GM23338 (cell line): ENCODE measurements around the gene SCO1. TPM values are rescaled to one million over a fixed set of nuclear protein-coding genes. Genes with fewer than 3 reads are reported as not detected.

ENCODE experiments used
- ATAC-seq: fragments of 200-7000 bp; cut with Tn5 transposase; 3 replicates; pipeline ENCODE4 v1.9.1; 2020
- DNase-seq: peaks from one replicate; pipeline ENCODE4 v3.0.0-alpha.2; 2015; ENCODE audit warnings: low spot score
- H2AFZ ChIP-seq: fragments of 200-600 bp; sonication (generic); 2 replicates; pipeline ENCODE4 v1.8.0; 2016; ENCODE audit warnings: antibody characterized with exemption, mild to moderate bottlenecking, moderate library complexity
- H3F3A ChIP-seq: fragments of 200-600 bp; sonication (generic); replicated peaks from 2 replicates; pipeline ENCODE4 v1.8.0; 2017; ENCODE audit warnings: antibody characterized with exemption, mixed run types, low read depth
- H3K27ac ChIP-seq: fragments of 200-600 bp; sonication (generic); 2 replicates; pipeline ENCODE4 v1.6.1; 2016; ENCODE audit warnings: low read depth
- H3K27me3 ChIP-seq: fragments of 200-600 bp; sonication (generic); 2 replicates; pipeline ENCODE4 v1.8.0; 2016; ENCODE audit warnings: mild to moderate bottlenecking, mixed run types, moderate library complexity; ENCODE audit not compliant: insufficient read depth
- H3K36me3 ChIP-seq: fragments of 200-600 bp; sonication (generic); 2 replicates; pipeline ENCODE4 v1.8.0; 2016; ENCODE audit warnings: mild to moderate bottlenecking; ENCODE audit not compliant: insufficient read depth
- H3K4me1 ChIP-seq: fragments of 200-600 bp; sonication (generic); 2 replicates; pipeline ENCODE4 v1.8.0; 2016; ENCODE audit warnings: mild to moderate bottlenecking, moderate library complexity; ENCODE audit not compliant: insufficient read depth
- H3K4me2 ChIP-seq: fragments of 200-600 bp; sonication (generic); 2 replicates; pipeline ENCODE4 v1.7.1; 2017; ENCODE audit warnings: mixed run types
- H3K4me3 ChIP-seq: fragments of 200-600 bp; sonication (generic); 2 replicates; pipeline ENCODE4 v1.6.1; 2016; ENCODE audit warnings: mixed run types
- H3K79me2 ChIP-seq: fragments of 200-600 bp; sonication (generic); replicated peaks from 2 replicates; pipeline ENCODE4 v1.8.0; 2017; ENCODE audit warnings: mild to moderate bottlenecking; ENCODE audit not compliant: insufficient read depth
- H3K9me2 ChIP-seq: fragments of 200-600 bp; sonication (generic); 2 replicates; pipeline ENCODE4 v1.8.0; 2017; ENCODE audit not compliant: insufficient read depth
- H4K20me1 ChIP-seq: fragments of 200-600 bp; sonication (generic); replicated peaks from 2 replicates; pipeline ENCODE4 v1.8.0; 2017; ENCODE audit warnings: mild to moderate bottlenecking; ENCODE audit not compliant: insufficient read depth
- H3K27ac Mint-ChIP-seq: 2 replicates; pipeline ENCODE4 v1.8.0; 2020; ENCODE audit warnings: inconsistent platforms, mild to moderate bottlenecking, moderate library complexity, mixed read lengths
- H3K27me3 Mint-ChIP-seq: 3 replicates; pipeline ENCODE4 v1.8.0; 2022; ENCODE audit warnings: low read depth, mild to moderate bottlenecking, moderate library complexity, mixed read lengths, inconsistent platforms; ENCODE audit not compliant: insufficient read depth, poor library complexity
- H3K36me3 Mint-ChIP-seq: 3 replicates; pipeline ENCODE4 v1.8.0; 2021; ENCODE audit warnings: low read depth, mild to moderate bottlenecking, inconsistent platforms, moderate library complexity, mixed read lengths
- H3K4me1 Mint-ChIP-seq: 3 replicates; pipeline ENCODE4 v1.8.0; 2020; ENCODE audit warnings: mild to moderate bottlenecking, inconsistent platforms, mixed read lengths
- H3K4me3 Mint-ChIP-seq: 3 replicates; pipeline ENCODE4 v1.8.0; 2021; ENCODE audit warnings: moderate library complexity, mild to moderate bottlenecking, inconsistent platforms, mixed read lengths
- H3K9me3 Mint-ChIP-seq: 3 replicates; pipeline ENCODE4 v1.8.0; 2020; ENCODE audit warnings: moderate library complexity, mild to moderate bottlenecking, inconsistent platforms, mixed read lengths
- CREB1 ChIP-seq: fragments of 250-450 bp; sonication (Bioruptor Pico); IDR thresholded peaks from 2 replicates; pipeline ENCODE4 v1.5.0; 2020; ENCODE audit warnings: low read depth, mild to moderate bottlenecking, moderate library complexity
- ETS1 ChIP-seq: IDR thresholded peaks from 2 replicates; pipeline ENCODE4 v1.6.1; 2016; ENCODE audit warnings: antibody characterized with exemption
- EZH2 ChIP-seq: fragments of 200-600 bp; sonication (generic); IDR thresholded peaks from one replicate; pipeline ENCODE4 v1.8.0; 2017; ENCODE audit warnings: antibody characterized with exemption, mild to moderate bottlenecking, low read depth; ENCODE audit not compliant: unreplicated experiment
- JUNB ChIP-seq: IDR thresholded peaks from one replicate; pipeline ENCODE4 v1.6.1; 2016; ENCODE audit warnings: antibody characterized with exemption; ENCODE audit not compliant: unreplicated experiment
- NANOG ChIP-seq: IDR thresholded peaks from 2 replicates; pipeline ENCODE4 v1.6.1; 2016; ENCODE audit warnings: antibody characterized with exemption, borderline replicate concordance
- POLR2AphosphoS5 ChIP-seq: IDR thresholded peaks from 2 replicates; pipeline ENCODE4 v1.6.1; 2016; ENCODE audit warnings: antibody characterized with exemption, low read depth
- STAT1 ChIP-seq: IDR thresholded peaks from one replicate; pipeline ENCODE4 v1.6.1; 2016; ENCODE audit warnings: antibody characterized with exemption; ENCODE audit not compliant: unreplicated experiment
- ZNF114 ChIP-seq: fragments of 250-450 bp; sonication (Bioruptor Pico); IDR thresholded peaks from 2 replicates; pipeline ENCODE4 v1.5.0; 2020; ENCODE audit warnings: mild to moderate bottlenecking, moderate library complexity
- ZNF331 ChIP-seq: fragments of 250-450 bp; sonication (Bioruptor Pico); IDR thresholded peaks from 2 replicates; pipeline ENCODE4 v1.5.0; 2020; ENCODE audit warnings: low read depth, mild to moderate bottlenecking, moderate library complexity
- polyA plus RNA-seq: library from polyadenylated mRNA; unstranded; fragments of >200 nt; fragmentation: Nextera tagmentation; extraction: Ambion mirVana; gene quantifications from 2 replicates; pipeline ENCODE4 v1.2.1, GENCODE V29; 2016
- total RNA-seq: library from RNA; depleted of rRNA; stranded (reverse); fragments of >200 nt; shearing (Covaris generic); gene quantifications from 2 replicates; pipeline ENCODE4 v1.2.3, GENCODE V29; 2014
- TF ChIP-seq, protein P1 (sequence below): IDR thresholded peaks from one replicate; pipeline ENCODE4 v1.6.1; 2018; ENCODE audit warnings: antibody characterized with exemption; ENCODE audit not compliant: unreplicated experiment
- TF ChIP-seq, protein P2 (sequence below): fragments of 250-450 bp; sonication (Bioruptor Pico); IDR thresholded peaks from 2 replicates; pipeline ENCODE4 v1.5.0; 2020; ENCODE audit warnings: mild to moderate bottlenecking, moderate library complexity

SCO1 gene
- total and polyA plus RNA-seq, 2 experiments from 2014 or later = 43.9 to 72.5 TPM

DNA sequence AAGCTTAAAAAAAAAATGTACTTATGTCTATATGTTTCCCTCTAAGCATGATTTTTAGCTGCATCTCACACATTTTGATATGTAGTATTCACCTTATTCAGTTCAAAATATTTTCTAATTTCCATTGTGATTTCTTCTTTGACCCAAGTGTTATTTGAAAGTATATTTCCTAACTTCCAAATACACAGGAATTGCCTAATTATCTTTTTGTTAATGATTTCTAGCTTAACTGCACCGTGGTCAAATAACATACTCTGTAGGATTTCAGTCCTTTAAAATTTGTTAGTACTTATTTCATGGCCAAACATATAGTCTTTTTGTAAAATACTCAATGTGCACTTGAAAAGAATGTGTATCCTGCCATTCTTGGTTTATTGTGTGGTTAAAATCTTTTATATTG is 21.2 kb upstream of the SCO1 start:
- H3K27ac ChIP-seq = no peak overlapping the region
- no peak overlapping the region for H3K4me3 ChIP-seq
- H3K36me3 ChIP-seq = no peaks in the 10 kb centered on the region
- DNase-seq (no peak), ATAC-seq (no peak)
- H4K20me1 ChIP-seq = no peaks in the 10 kb centered on the region
- no peak overlapping the region for H3K4me2 ChIP-seq
- H3F3A ChIP-seq = no peaks in the 10 kb centered on the region
- H3K4me3 Mint-ChIP-seq = no peak overlapping the region
- no peaks in the 10 kb centered on the region for H3K4me1 Mint-ChIP-seq
- no peak overlapping the region for H2AFZ ChIP-seq
- no peak for TF ChIP-seq JUNB
- H3K9me3 Mint-ChIP-seq = no peaks in the 10 kb centered on the region
- H3K36me3 Mint-ChIP-seq = no peaks in the 10 kb centered on the region
- H3K27me3 ChIP-seq = no peaks in the 10 kb centered on the region
- H3K79me2 ChIP-seq = no peaks in the 10 kb centered on the region
- no peaks in the 10 kb centered on the region for H3K4me1 ChIP-seq
- H3K9me2 ChIP-seq = no peaks in the 10 kb centered on the region
- peaks cover 3% of the 10 kb centered on the region for H3K27me3 Mint-ChIP-seq
- H3K27ac Mint-ChIP-seq = no peak overlapping the region

GRCh38 chr17:10716218-10716617 is 18.9 kb upstream of the SCO1 start:
- Mint-ChIP-seq H3K4me1 (no peaks in the 10 kb centered on the region), H3K27ac (no peak overlapping the region), H3K36me3 (peaks cover 10% of the 10 kb centered on the region), H3K4me3 (no peak overlapping the region), H3K27me3 (peaks cover 3% of the 10 kb centered on the region), H3K9me3 (no peaks in the 10 kb centered on the region)
- Histone ChIP-seq H3K27me3 (no peaks in the 10 kb centered on the region), H2AFZ (no peak overlapping the region), H4K20me1 (no peaks in the 10 kb centered on the region; the same call in 1 of the 2 replicates), H3K4me1 (no peaks in the 10 kb centered on the region), H3K79me2 (no peaks in the 10 kb centered on the region), H3K4me3 (no peak overlapping the region), H3K36me3 (0 out of 2 replicates have a peak, but pooled peaks cover 4% of the 10 kb centered on the region), H3K4me2 (no peak overlapping the region), H3K9me2 (no peaks in the 10 kb centered on the region), H3K27ac (no peak overlapping the region), H3F3A (no peaks in the 10 kb centered on the region)
- no peak for DNase-seq
- no peak for ATAC-seq
- TF ChIP-seq NANOG (no peak), ZNF331 (CRISPR knock-in tag) (no peak), EZH2 (no peak), CREB1 (CRISPR knock-in tag) (no peak), ETS1 (no peak), POLR2AphosphoS5 (no peak), ZNF114 (CRISPR knock-in tag) (no peak), STAT1 (no peak)
- TF ChIP-seq, protein P1, sequence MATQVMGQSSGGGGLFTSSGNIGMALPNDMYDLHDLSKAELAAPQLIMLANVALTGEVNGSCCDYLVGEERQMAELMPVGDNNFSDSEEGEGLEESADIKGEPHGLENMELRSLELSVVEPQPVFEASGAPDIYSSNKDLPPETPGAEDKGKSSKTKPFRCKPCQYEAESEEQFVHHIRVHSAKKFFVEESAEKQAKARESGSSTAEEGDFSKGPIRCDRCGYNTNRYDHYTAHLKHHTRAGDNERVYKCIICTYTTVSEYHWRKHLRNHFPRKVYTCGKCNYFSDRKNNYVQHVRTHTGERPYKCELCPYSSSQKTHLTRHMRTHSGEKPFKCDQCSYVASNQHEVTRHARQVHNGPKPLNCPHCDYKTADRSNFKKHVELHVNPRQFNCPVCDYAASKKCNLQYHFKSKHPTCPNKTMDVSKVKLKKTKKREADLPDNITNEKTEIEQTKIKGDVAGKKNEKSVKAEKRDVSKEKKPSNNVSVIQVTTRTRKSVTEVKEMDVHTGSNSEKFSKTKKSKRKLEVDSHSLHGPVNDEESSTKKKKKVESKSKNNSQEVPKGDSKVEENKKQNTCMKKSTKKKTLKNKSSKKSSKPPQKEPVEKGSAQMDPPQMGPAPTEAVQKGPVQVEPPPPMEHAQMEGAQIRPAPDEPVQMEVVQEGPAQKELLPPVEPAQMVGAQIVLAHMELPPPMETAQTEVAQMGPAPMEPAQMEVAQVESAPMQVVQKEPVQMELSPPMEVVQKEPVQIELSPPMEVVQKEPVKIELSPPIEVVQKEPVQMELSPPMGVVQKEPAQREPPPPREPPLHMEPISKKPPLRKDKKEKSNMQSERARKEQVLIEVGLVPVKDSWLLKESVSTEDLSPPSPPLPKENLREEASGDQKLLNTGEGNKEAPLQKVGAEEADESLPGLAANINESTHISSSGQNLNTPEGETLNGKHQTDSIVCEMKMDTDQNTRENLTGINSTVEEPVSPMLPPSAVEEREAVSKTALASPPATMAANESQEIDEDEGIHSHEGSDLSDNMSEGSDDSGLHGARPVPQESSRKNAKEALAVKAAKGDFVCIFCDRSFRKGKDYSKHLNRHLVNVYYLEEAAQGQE = no peak
- TF ChIP-seq, protein P2, sequence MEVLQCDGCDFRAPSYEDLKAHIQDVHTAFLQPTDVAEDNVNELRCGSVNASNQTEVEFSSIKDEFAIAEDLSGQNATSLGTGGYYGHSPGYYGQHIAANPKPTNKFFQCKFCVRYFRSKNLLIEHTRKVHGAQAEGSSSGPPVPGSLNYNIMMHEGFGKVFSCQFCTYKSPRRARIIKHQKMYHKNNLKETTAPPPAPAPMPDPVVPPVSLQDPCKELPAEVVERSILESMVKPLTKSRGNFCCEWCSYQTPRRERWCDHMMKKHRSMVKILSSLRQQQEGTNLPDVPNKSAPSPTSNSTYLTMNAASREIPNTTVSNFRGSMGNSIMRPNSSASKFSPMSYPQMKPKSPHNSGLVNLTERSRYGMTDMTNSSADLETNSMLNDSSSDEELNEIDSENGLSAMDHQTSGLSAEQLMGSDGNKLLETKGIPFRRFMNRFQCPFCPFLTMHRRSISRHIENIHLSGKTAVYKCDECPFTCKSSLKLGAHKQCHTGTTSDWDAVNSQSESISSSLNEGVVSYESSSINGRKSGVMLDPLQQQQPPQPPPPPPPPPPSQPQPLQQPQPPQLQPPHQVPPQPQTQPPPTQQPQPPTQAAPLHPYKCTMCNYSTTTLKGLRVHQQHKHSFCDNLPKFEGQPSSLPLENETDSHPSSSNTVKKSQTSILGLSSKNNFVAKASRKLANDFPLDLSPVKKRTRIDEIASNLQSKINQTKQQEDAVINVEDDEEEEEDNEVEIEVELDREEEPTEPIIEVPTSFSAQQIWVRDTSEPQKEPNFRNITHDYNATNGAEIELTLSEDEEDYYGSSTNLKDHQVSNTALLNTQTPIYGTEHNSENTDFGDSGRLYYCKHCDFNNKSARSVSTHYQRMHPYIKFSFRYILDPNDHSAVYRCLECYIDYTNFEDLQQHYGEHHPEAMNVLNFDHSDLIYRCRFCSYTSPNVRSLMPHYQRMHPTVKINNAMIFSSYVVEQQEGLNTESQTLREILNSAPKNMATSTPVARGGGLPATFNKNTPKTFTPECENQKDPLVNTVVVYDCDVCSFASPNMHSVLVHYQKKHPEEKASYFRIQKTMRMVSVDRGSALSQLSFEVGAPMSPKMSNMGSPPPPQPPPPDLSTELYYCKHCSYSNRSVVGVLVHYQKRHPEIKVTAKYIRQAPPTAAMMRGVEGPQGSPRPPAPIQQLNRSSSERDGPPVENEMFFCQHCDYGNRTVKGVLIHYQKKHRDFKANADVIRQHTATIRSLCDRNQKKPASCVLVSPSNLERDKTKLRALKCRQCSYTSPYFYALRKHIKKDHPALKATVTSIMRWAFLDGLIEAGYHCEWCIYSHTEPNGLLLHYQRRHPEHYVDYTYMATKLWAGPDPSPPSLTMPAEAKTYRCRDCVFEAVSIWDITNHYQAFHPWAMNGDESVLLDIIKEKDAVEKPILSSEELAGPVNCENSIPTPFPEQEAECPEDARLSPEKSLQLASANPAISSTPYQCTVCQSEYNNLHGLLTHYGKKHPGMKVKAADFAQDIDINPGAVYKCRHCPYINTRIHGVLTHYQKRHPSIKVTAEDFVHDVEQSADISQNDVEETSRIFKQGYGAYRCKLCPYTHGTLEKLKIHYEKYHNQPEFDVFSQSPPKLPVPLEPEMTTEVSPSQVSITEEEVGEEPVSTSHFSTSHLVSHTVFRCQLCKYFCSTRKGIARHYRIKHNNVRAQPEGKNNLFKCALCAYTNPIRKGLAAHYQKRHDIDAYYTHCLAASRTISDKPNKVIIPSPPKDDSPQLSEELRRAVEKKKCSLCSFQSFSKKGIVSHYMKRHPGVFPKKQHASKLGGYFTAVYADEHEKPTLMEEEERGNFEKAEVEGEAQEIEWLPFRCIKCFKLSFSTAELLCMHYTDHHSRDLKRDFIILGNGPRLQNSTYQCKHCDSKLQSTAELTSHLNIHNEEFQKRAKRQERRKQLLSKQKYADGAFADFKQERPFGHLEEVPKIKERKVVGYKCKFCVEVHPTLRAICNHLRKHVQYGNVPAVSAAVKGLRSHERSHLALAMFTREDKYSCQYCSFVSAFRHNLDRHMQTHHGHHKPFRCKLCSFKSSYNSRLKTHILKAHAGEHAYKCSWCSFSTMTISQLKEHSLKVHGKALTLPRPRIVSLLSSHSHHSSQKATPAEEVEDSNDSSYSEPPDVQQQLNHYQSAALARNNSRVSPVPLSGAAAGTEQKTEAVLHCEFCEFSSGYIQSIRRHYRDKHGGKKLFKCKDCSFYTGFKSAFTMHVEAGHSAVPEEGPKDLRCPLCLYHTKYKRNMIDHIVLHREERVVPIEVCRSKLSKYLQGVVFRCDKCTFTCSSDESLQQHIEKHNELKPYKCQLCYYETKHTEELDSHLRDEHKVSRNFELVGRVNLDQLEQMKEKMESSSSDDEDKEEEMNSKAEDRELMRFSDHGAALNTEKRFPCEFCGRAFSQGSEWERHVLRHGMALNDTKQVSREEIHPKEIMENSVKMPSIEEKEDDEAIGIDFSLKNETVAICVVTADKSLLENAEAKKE (CRISPR knock-in tag) = no peak
